HG03025 (cell line): ENCODE results near the gene ZBTB9.

Experiments used
- ATAC-seq: cut with Tn5 transposase; IDR thresholded peaks from one replicate; pipeline ENCODE4 v1.9.1; 2021; ENCODE audit warnings: mild to moderate bottlenecking, moderate library complexity; ENCODE audit not compliant: unreplicated experiment, low FRiP score

Gene ZBTB9

GRCh38 chr6:33418690-33419291 is 35.6 kb upstream of the ZBTB9 start:
- no peak for ATAC-seq

- no peak for ATAC-seq
Observed at GRCh38 chr6:33419580-33420490, 34.5 kb upstream of the ZBTB9 start, which contains the start of gene SYNGAP1. SYNGAP1 (plus strand) TSS chr6:33420065; CDS start chr6:33420265, 200 bp downstream.

GRCh38 chr6:33420491-33421343 is 33.7 kb upstream of the ZBTB9 start:
- ATAC-seq = no peak

- no peak for ATAC-seq
Observed at GRCh38 chr6:33421344-33421643, 33.1 kb upstream of the ZBTB9 start.

- ATAC-seq = no peak
Observed at GRCh38 chr6:33423777-33424176, 30.6 kb upstream of the ZBTB9 start.

GRCh38 chr6:33424855-33425667 is 29.3 kb upstream of the ZBTB9 start:
- no peak for ATAC-seq

GRCh38 chr6:33425668-33426577 is 28.5 kb upstream of the ZBTB9 start:
- no peak for ATAC-seq

GRCh38 chr6:33426590-33427511 is 27.5 kb upstream of the ZBTB9 start:
- no peak for ATAC-seq

GRCh38 chr6:33427585-33428223 is 26.7 kb upstream of the ZBTB9 start:
- no peak for ATAC-seq

- ATAC-seq = no peak
Observed at GRCh38 chr6:33428224-33428965, 26.0 kb upstream of the ZBTB9 start.

- no peak for ATAC-seq
Observed at GRCh38 chr6:33428966-33429749, 25.2 kb upstream of the ZBTB9 start.

GRCh38 chr6:33429750-33430052 is 24.7 kb upstream of the ZBTB9 start:
- ATAC-seq = no peak

GRCh38 chr6:33430334-33430733 is 24.0 kb upstream of the ZBTB9 start:
- no peak for ATAC-seq

GRCh38 chr6:33430991-33431879 is 23.1 kb upstream of the ZBTB9 start:
- no peak for ATAC-seq

- no peak for ATAC-seq
Observed at GRCh38 chr6:33431880-33432541, 22.4 kb upstream of the ZBTB9 start.
